A673 (cell line): Measurements from ENCODE around the gene CDC25C. TPM values are rescaled to one million over a fixed set of nuclear protein-coding genes. Genes with fewer than 3 reads are reported as not detected.

Source experiments
- BruUV-seq: library from RNA; stranded (reverse); fragments of 400-500 nt; replicated peaks from 2 replicates; lab custom pipeline; 2021; lab: Mats Ljungman, UMichigan
- CTCF ChIA-PET: fragments of 300-600 bp; sonication (Branson Sonifier 250); formaldehyde crosslinking; loops from one replicate; lab custom pipeline; 2022; ENCODE audit warnings: antibody characterized with exemption; lab: Charles Lee
- POLR2A ChIA-PET: fragments of 300-600 bp; sonication (Branson Sonifier 250); formaldehyde crosslinking; loops from one replicate; lab custom pipeline; 2022; ENCODE audit warnings: antibody characterized with exemption; ENCODE audit not compliant: low non-redundant PET; lab: Charles Lee
- DNase-seq: peaks from one replicate; pipeline ENCODE4 v3.0.0-alpha.2; 2015; ENCODE audit warnings: low spot score
- H3K27ac ChIP-seq: fragments of 200-600 bp; sonication (generic); 2 replicates; pipeline ENCODE4 v1.5.1; 2016; ENCODE audit warnings: mixed run types, low read depth, mild to moderate bottlenecking, mixed read lengths, antibody characterized with exemption, low read length; ENCODE audit not compliant: poor library complexity, severe bottlenecking
- H3K27me3 ChIP-seq: fragments of 200-600 bp; sonication (generic); replicated peaks from 2 replicates; pipeline ENCODE4 v1.6.1; 2017; ENCODE audit warnings: mixed run types, low read depth, mild to moderate bottlenecking, mixed read lengths, antibody characterized with exemption, low read length; ENCODE audit not compliant: insufficient read depth, poor library complexity
- H3K36me3 ChIP-seq: fragments of 200-600 bp; sonication (generic); 2 replicates; pipeline ENCODE4 v1.6.1; 2016; ENCODE audit warnings: mixed run types, mild to moderate bottlenecking, mixed read lengths, antibody characterized with exemption, low read length; ENCODE audit not compliant: insufficient read depth, poor library complexity, severe bottlenecking
- H3K4me1 ChIP-seq: fragments of 200-600 bp; sonication (generic); 2 replicates; pipeline ENCODE4 v1.6.1; 2017; ENCODE audit warnings: mixed run types, mild to moderate bottlenecking, mixed read lengths, antibody characterized with exemption, low read length; ENCODE audit not compliant: insufficient read depth, poor library complexity, severe bottlenecking
- H3K4me3 ChIP-seq: fragments of 200-600 bp; sonication (generic); 2 replicates; pipeline ENCODE4 v1.5.1; 2016; ENCODE audit warnings: low read depth, mixed run types, mild to moderate bottlenecking, mixed read lengths, low read length; ENCODE audit not compliant: poor library complexity, severe bottlenecking
- H3K9me3 ChIP-seq: fragments of 200-600 bp; sonication (generic); 2 replicates; pipeline ENCODE4 v1.6.1; 2016; ENCODE audit warnings: mixed run types, low read depth, mild to moderate bottlenecking, mixed read lengths, antibody characterized with exemption, low read length; ENCODE audit not compliant: poor library complexity, severe bottlenecking
- EZH2 ChIP-seq: fragments of 200-600 bp; sonication (generic); IDR thresholded peaks from 2 replicates; pipeline ENCODE4 v1.6.1; 2017; ENCODE audit warnings: borderline replicate concordance, low read depth, mild to moderate bottlenecking, mixed read lengths, antibody characterized with exemption, low read length; ENCODE audit not compliant: poor library complexity, severe bottlenecking
- intact Hi-C: fragments of 100-400 bp; cut with micrococcal nuclease; formaldehyde crosslinking; loops from one replicate; pipeline ENCODE4 v1.10.0; 2022; ENCODE audit not compliant: unreplicated experiment
- total RNA-seq: library from RNA; stranded (reverse); gene quantifications from 2 replicates; pipeline ENCODE4 v1.2.3, GENCODE V29; 2021
- TF ChIP-seq, protein P1 (sequence below): fragments of 300-800, 200-600 bp; sonication (generic); conservative IDR thresholded peaks from 2 replicates; pipeline ENCODE4 v1.5.1; 2017; ENCODE audit warnings: low read depth, mild to moderate bottlenecking, antibody characterized with exemption, low read length, moderate library complexity, mixed read lengths

Gene CDC25C
- total RNA-seq, 1 experiment from 2014 or later = 22.3 TPM

GRCh38 chr5:138369706-138370105, 38.1 kb upstream of the CDC25C start:
- ChIA-PET CTCF (interaction anchor here (1.3 kb wide), 1 partner anchor 17 kb away, joined by 4 read pairs; the partner anchor contains the start of gene KDM3B), POLR2A (no interaction called here)
- no peaks in the 10 kb centered on the region for H3K9me3 ChIP-seq
- no peak overlapping the region for H3K4me3 ChIP-seq
- intact Hi-C loops = no loop called here
- DNase-seq = no peak
- H3K27me3 ChIP-seq = no peaks in the 10 kb centered on the region
- H3K36me3 ChIP-seq = peaks cover 7% of the 10 kb centered on the region
- BruUV-seq = no TSS peak
- H3K4me1 ChIP-seq = no peaks in the 10 kb centered on the region
- H3K27ac ChIP-seq = no peak overlapping the region
- TF ChIP-seq EZH2 = no peak
- TF ChIP-seq, protein P1, sequence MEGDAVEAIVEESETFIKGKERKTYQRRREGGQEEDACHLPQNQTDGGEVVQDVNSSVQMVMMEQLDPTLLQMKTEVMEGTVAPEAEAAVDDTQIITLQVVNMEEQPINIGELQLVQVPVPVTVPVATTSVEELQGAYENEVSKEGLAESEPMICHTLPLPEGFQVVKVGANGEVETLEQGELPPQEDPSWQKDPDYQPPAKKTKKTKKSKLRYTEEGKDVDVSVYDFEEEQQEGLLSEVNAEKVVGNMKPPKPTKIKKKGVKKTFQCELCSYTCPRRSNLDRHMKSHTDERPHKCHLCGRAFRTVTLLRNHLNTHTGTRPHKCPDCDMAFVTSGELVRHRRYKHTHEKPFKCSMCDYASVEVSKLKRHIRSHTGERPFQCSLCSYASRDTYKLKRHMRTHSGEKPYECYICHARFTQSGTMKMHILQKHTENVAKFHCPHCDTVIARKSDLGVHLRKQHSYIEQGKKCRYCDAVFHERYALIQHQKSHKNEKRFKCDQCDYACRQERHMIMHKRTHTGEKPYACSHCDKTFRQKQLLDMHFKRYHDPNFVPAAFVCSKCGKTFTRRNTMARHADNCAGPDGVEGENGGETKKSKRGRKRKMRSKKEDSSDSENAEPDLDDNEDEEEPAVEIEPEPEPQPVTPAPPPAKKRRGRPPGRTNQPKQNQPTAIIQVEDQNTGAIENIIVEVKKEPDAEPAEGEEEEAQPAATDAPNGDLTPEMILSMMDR = no peak

DNA sequence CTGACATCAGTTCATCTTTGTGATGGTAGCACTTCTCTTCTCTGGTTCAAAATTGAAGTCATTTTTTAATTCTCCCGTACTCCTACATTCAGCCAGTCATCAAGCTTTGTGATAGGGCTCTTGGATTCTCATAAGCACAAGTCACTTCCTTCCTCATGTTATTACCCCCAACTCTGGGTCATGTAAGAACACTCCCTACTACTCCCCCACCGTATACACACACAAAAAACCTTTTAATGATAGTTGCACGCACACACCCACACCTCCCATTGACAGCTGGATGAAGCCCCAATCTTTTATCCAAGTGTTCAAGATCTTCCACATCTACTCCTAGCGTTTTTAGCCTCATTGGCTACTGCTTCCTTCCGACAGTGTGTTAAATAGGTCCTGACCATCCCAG, 37.7 kb upstream of the CDC25C start:
- TF ChIP-seq EZH2 = no peak
- TF ChIP-seq, protein P1 = no peak
- Histone ChIP-seq H3K27ac (no peak overlapping the region), H3K9me3 (no peaks in the 10 kb centered on the region), H3K4me1 (no peaks in the 10 kb centered on the region), H3K36me3 (peaks cover 6% of the 10 kb centered on the region), H3K27me3 (no peaks in the 10 kb centered on the region), H3K4me3 (no peak overlapping the region)
- POLR2A ChIA-PET = no interaction called here
- intact Hi-C loops = no loop called here
- no peak for DNase-seq
- no TSS peak for BruUV-seq
- CTCF ChIA-PET = interaction anchor here (1.3 to 1.4 kb wide), 2 partner anchors 17 kb away, joined by 4 read pairs; partner anchors contain the start of gene KDM3B

- Histone ChIP-seq H3K4me1 (no peaks in the 10 kb centered on the region), H3K4me3 (no peak overlapping the region), H3K27me3 (no peaks in the 10 kb centered on the region), H3K36me3 (no peaks in the 10 kb centered on the region), H3K9me3 (no peaks in the 10 kb centered on the region), H3K27ac (no peak overlapping the region)
- POLR2A ChIA-PET = interaction anchor here (0.6 kb wide), 1 partner anchor 1119 kb away, joined by 5 read pairs; no protein-coding TSS in a partner anchor
- DNase-seq = no peak
- BruUV-seq = no TSS peak
- CTCF ChIA-PET = no interaction called here
- no peak for TF ChIP-seq EZH2
- intact Hi-C loops = no loop called here
These were observed 35.2 kb upstream of the CDC25C start for GRCh38 chr5:138366632-138367382.

DNA sequence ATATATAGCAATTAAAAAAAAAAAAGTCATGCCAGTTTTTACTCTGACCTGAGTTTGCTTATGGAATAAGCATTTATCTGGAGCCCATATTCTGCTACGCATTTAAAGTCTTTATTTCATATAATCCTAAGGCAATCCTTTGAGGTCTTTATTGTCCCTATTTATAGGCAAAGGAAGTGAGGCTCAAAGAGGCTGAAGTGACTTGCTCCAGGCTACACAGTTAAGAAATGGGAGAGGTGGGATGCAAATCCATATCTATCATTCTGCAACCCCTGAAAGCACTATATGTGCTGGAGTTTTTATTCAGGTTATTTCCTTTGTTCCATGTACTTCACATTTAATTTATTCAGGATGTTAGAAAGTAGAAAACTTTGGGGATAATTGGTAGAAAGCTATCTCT, 33.0 kb upstream of the CDC25C start:
- H3K4me3 ChIP-seq = no peak overlapping the region
- ChIA-PET POLR2A (no interaction called here), CTCF (no interaction called here)
- DNase-seq = no peak
- no peaks in the 10 kb centered on the region for H3K4me1 ChIP-seq
- no peaks in the 10 kb centered on the region for H3K36me3 ChIP-seq
- H3K27me3 ChIP-seq = no peaks in the 10 kb centered on the region
- TF ChIP-seq, protein P1 = no peak
- TF ChIP-seq EZH2 = no peak
- BruUV-seq = no TSS peak
- intact Hi-C loops = no loop called here
- no peaks in the 10 kb centered on the region for H3K9me3 ChIP-seq
- no peak overlapping the region for H3K27ac ChIP-seq
